ENCODE results near the gene CFAP61. TPM values are rescaled to one million over a fixed set of nuclear protein-coding genes. Genes with fewer than 3 reads are reported as not detected.
"Not testable (repeated sequence)": the region's sequence is repeated elsewhere in the genome, so short reads cannot be mapped to it uniquely, and the experiment has no call there.

CFAP61 gene
- total RNA-seq, 1 donor, result not detected

- H3K9me3 ChIP-seq (ENCODE audit: low read depth, low read length), result no peaks in the 10 kb centered on the region
- no peaks in the 10 kb centered on the region for H3K4me1 ChIP-seq (ENCODE audit: insufficient read depth, low read length)
- H2AFZ ChIP-seq (ENCODE audit: low read length), result no peak overlapping the region
- H3K36me3 ChIP-seq (ENCODE audit: insufficient read depth, low read length), result no peaks in the 10 kb centered on the region
- H3K27me3 ChIP-seq (ENCODE audit: insufficient read depth, low read length), result no peaks in the 10 kb centered on the region
- H3K4me3 ChIP-seq (ENCODE audit: insufficient read depth, low read length), result no peak overlapping the region
- no peak for DNase-seq (ENCODE audit: insufficient read length, low spot score, missing footprints)
- no peak for TF ChIP-seq CTCF (IDR thresholded peaks at IDR 0.05; ENCODE audit: extremely low read depth, low read depth, low read length)
- H3K79me2 ChIP-seq (ENCODE audit: insufficient read depth, low read length), result no peaks in the 10 kb centered on the region
- no peak overlapping the region for H3K27ac ChIP-seq (ENCODE audit: low read depth, low read length)
- no peak overlapping the region for H3K4me2 ChIP-seq (ENCODE audit: insufficient read depth, low read length)
- H4K20me1 ChIP-seq (ENCODE audit: insufficient read depth, low read length), result no peaks in the 10 kb centered on the region
Observed at GRCh38 chr20:20235681-20236080, 183.3 kb downstream of the CFAP61 start.

- no peaks in the 10 kb centered on the region for H3K36me3 ChIP-seq (ENCODE audit: insufficient read depth, low read length)
- no peak overlapping the region for H3K4me2 ChIP-seq (ENCODE audit: insufficient read depth, low read length)
- H3K79me2 ChIP-seq (ENCODE audit: insufficient read depth, low read length), result no peaks in the 10 kb centered on the region
- no peaks in the 10 kb centered on the region for H3K9me3 ChIP-seq (ENCODE audit: low read depth, low read length)
- no peaks in the 10 kb centered on the region for H4K20me1 ChIP-seq (ENCODE audit: insufficient read depth, low read length)
- H3K4me1 ChIP-seq (ENCODE audit: insufficient read depth, low read length), result no peaks in the 10 kb centered on the region
- H3K27ac ChIP-seq (ENCODE audit: low read depth, low read length), result no peak overlapping the region
- H3K4me3 ChIP-seq (ENCODE audit: insufficient read depth, low read length), result no peak overlapping the region
- DNase-seq (ENCODE audit: insufficient read length, low spot score, missing footprints), result peak; percentile 93
- H3K27me3 ChIP-seq (ENCODE audit: insufficient read depth, low read length), result no peaks in the 10 kb centered on the region
- H2AFZ ChIP-seq (ENCODE audit: low read length), result peak overlapping the region; percentile 15
- TF ChIP-seq CTCF (IDR thresholded peaks at IDR 0.05; ENCODE audit: extremely low read depth, low read depth, low read length), result peak; percentile 86
Observed at GRCh38 chr20:20237093-20237959, 185.0 kb downstream of the CFAP61 start.

GRCh38 chr20:20241976-20242375, 189.6 kb downstream of the CFAP61 start:
- DNase-seq (ENCODE audit: insufficient read length, low spot score, missing footprints), result no peak
- H3K36me3 ChIP-seq (ENCODE audit: insufficient read depth, low read length), result no peaks in the 10 kb centered on the region
- H3K4me2 ChIP-seq (ENCODE audit: insufficient read depth, low read length), result no peak overlapping the region
- no peak overlapping the region for H3K4me3 ChIP-seq (ENCODE audit: insufficient read depth, low read length)
- H3K9me3 ChIP-seq (ENCODE audit: low read depth, low read length), result no peaks in the 10 kb centered on the region
- no peak overlapping the region for H3K27ac ChIP-seq (ENCODE audit: low read depth, low read length)
- H3K4me1 ChIP-seq (ENCODE audit: insufficient read depth, low read length), result no peaks in the 10 kb centered on the region
- no peaks in the 10 kb centered on the region for H3K27me3 ChIP-seq (ENCODE audit: insufficient read depth, low read length)
- no peak for TF ChIP-seq CTCF (IDR thresholded peaks at IDR 0.05; ENCODE audit: extremely low read depth, low read depth, low read length)
- no peak overlapping the region for H2AFZ ChIP-seq (ENCODE audit: low read length)
- no peaks in the 10 kb centered on the region for H3K79me2 ChIP-seq (ENCODE audit: insufficient read depth, low read length)
- no peaks in the 10 kb centered on the region for H4K20me1 ChIP-seq (ENCODE audit: insufficient read depth, low read length)

GRCh38 chr20:20244384-20244783, 192.1 kb downstream of the CFAP61 start:
- not testable (repeated sequence) for H2AFZ ChIP-seq (ENCODE audit: low read length); H3K4me2 ChIP-seq (ENCODE audit: insufficient read depth, low read length); H3K27me3 ChIP-seq (ENCODE audit: insufficient read depth, low read length); H3K79me2 ChIP-seq (ENCODE audit: insufficient read depth, low read length); DNase-seq (ENCODE audit: insufficient read length, low spot score, missing footprints); H3K27ac ChIP-seq (ENCODE audit: low read depth, low read length); H3K9me3 ChIP-seq (ENCODE audit: low read depth, low read length); H3K36me3 ChIP-seq (ENCODE audit: insufficient read depth, low read length); H4K20me1 ChIP-seq (ENCODE audit: insufficient read depth, low read length); H3K4me1 ChIP-seq (ENCODE audit: insufficient read depth, low read length); H3K4me3 ChIP-seq (ENCODE audit: insufficient read depth, low read length)

Measured in osteoblast (primary cell).